ENCODE results near the gene PARVA. TPM values are rescaled to one million over a fixed set of nuclear protein-coding genes. Genes with fewer than 3 reads are reported as not detected.

Gene PARVA
- total RNA-seq, 1 experiment from 2014 or later: 10.4 TPM

- ATAC-seq (no peak), DNase-seq (ENCODE audit: low spot score) (no peak)
- TF ChIP-seq SOX15 (CRISPR knock-in tag; IDR thresholded peaks at IDR 0.05) (no peak), HMGA2 (CRISPR knock-in tag; IDR thresholded peaks at IDR 0.05) (no peak), TCF7 (CRISPR knock-in tag; IDR thresholded peaks at IDR 0.05; ENCODE audit: low read depth) (no peak), ZNF423 (CRISPR knock-in tag; IDR thresholded peaks at IDR 0.05) (no peak), MXD4 (CRISPR knock-in tag; IDR thresholded peaks at IDR 0.05; ENCODE audit: borderline replicate concordance) (no peak), MYBL2 (CRISPR knock-in tag; IDR thresholded peaks at IDR 0.05) (no peak), NR2C2 (CRISPR knock-in tag; IDR thresholded peaks at IDR 0.05) (no peak), PRRX2 (CRISPR knock-in tag; IDR thresholded peaks at IDR 0.05) (no peak), ZNF396 (CRISPR knock-in tag; IDR thresholded peaks at IDR 0.05; ENCODE audit: borderline replicate concordance) (no peak), IRF2 (CRISPR knock-in tag; IDR thresholded peaks at IDR 0.05; ENCODE audit: borderline replicate concordance, low read depth) (no peak), CREB1 (CRISPR knock-in tag; IDR thresholded peaks at IDR 0.05) (no peak), ESRRA (CRISPR knock-in tag; IDR thresholded peaks at IDR 0.05; ENCODE audit: borderline replicate concordance) (no peak), ZNF138 (CRISPR knock-in tag; conservative IDR thresholded peaks at IDR 0.05) (no peak), JUN (CRISPR knock-in tag; IDR thresholded peaks at IDR 0.05) (no peak), FOXJ3 (CRISPR knock-in tag; IDR thresholded peaks at IDR 0.05; ENCODE audit: borderline replicate concordance) (no peak)
- TF ChIP-seq, protein P1, sequence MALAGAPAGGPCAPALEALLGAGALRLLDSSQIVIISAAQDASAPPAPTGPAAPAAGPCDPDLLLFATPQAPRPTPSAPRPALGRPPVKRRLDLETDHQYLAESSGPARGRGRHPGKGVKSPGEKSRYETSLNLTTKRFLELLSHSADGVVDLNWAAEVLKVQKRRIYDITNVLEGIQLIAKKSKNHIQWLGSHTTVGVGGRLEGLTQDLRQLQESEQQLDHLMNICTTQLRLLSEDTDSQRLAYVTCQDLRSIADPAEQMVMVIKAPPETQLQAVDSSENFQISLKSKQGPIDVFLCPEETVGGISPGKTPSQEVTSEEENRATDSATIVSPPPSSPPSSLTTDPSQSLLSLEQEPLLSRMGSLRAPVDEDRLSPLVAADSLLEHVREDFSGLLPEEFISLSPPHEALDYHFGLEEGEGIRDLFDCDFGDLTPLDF (CRISPR knock-in tag; IDR thresholded peaks at IDR 0.05): no peak
- TF ChIP-seq, protein P2, sequence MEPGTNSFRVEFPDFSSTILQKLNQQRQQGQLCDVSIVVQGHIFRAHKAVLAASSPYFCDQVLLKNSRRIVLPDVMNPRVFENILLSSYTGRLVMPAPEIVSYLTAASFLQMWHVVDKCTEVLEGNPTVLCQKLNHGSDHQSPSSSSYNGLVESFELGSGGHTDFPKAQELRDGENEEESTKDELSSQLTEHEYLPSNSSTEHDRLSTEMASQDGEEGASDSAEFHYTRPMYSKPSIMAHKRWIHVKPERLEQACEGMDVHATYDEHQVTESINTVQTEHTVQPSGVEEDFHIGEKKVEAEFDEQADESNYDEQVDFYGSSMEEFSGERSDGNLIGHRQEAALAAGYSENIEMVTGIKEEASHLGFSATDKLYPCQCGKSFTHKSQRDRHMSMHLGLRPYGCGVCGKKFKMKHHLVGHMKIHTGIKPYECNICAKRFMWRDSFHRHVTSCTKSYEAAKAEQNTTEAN (CRISPR knock-in tag; IDR thresholded peaks at IDR 0.05): no peak
- TF ChIP-seq, protein P3, sequence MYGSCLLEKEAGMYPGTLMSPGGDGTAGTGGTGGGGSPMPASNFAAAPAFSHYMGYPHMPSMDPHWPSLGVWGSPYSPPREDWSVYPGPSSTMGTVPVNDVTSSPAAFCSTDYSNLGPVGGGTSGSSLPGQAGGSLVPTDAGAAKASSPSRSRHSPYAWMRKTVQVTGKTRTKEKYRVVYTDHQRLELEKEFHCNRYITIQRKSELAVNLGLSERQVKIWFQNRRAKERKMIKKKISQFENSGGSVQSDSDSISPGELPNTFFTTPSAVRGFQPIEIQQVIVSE (CRISPR knock-in tag; IDR thresholded peaks at IDR 0.05; ENCODE audit: borderline replicate concordance): no peak
- no peaks in the 10 kb centered on the region for H3K36me3 Mint-ChIP-seq
- no peaks in the 10 kb centered on the region for H3K9me3 Mint-ChIP-seq
- CTCF ChIA-PET: no interaction called here
- H3K27ac Mint-ChIP-seq: no peak overlapping the region
- POLR2A ChIA-PET: no interaction called here
- no peak overlapping the region for H3K4me3 Mint-ChIP-seq
- no peaks in the 10 kb centered on the region; the same call in 1 of the 2 replicates for H3K27me3 Mint-ChIP-seq (ENCODE audit: low read depth)
- peaks cover 20% of the 10 kb centered on the region for H3K4me1 Mint-ChIP-seq
Measured at GRCh38 chr11:12455938-12456337, 78.6 kb downstream of the PARVA start.

- ChIA-PET POLR2A (no interaction called here), CTCF (no interaction called here)
- TF ChIP-seq MLX (CRISPR knock-in tag; IDR thresholded peaks at IDR 0.05): no peak
- TF ChIP-seq, protein P4, sequence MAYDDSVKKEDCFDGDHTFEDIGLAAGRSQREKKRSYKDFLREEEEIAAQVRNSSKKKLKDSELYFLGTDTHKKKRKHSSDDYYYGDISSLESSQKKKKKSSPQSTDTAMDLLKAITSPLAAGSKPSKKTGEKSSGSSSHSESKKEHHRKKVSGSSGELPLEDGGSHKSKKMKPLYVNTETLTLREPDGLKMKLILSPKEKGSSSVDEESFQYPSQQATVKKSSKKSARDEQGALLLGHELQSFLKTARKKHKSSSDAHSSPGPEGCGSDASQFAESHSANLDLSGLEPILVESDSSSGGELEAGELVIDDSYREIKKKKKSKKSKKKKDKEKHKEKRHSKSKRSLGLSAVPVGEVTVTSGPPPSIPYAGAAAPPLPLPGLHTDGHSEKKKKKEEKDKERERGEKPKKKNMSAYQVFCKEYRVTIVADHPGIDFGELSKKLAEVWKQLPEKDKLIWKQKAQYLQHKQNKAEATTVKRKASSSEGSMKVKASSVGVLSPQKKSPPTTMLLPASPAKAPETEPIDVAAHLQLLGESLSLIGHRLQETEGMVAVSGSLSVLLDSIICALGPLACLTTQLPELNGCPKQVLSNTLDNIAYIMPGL (CRISPR knock-in tag; IDR thresholded peaks at IDR 0.05): no peak
- no peak for TF ChIP-seq ZNF138 (CRISPR knock-in tag; conservative IDR thresholded peaks at IDR 0.05)
- TF ChIP-seq USF2 (CRISPR knock-in tag; IDR thresholded peaks at IDR 0.05): no peak
- TF ChIP-seq PRDM15 (CRISPR knock-in tag; IDR thresholded peaks at IDR 0.05): no peak
- TF ChIP-seq TCF7 (CRISPR knock-in tag; IDR thresholded peaks at IDR 0.05; ENCODE audit: low read depth): no peak
- no peak for TF ChIP-seq FOXJ3 (CRISPR knock-in tag; IDR thresholded peaks at IDR 0.05; ENCODE audit: borderline replicate concordance)
- TF ChIP-seq NFE2L1 (CRISPR knock-in tag; IDR thresholded peaks at IDR 0.05): no peak
- no peak for TF ChIP-seq TEAD1 (CRISPR knock-in tag; IDR thresholded peaks at IDR 0.05)
- no peak for TF ChIP-seq ZNF219 (CRISPR knock-in tag; IDR thresholded peaks at IDR 0.05; ENCODE audit: borderline replicate concordance)
Measured at GRCh38 chr11:12456651-12457579, 79.5 kb downstream of the PARVA start.

More at GRCh38 chr11:12456651-12457579, 79.5 kb downstream of the PARVA start:
- DNase-seq (ENCODE audit: low spot score) (no peak), ATAC-seq (no peak)
- Mint-ChIP-seq H3K36me3 (no peaks in the 10 kb centered on the region), H3K4me3 (no peak overlapping the region), H3K9me3 (no peaks in the 10 kb centered on the region), H3K27ac (no peak overlapping the region), H3K27me3 (ENCODE audit: low read depth) (no peaks in the 10 kb centered on the region; the same call in 1 of the 2 replicates), H3K4me1 (peaks cover 20% of the 10 kb centered on the region)

All from WTC11 (cell line).